ENCODE results near the gene ME3. TPM values are rescaled to one million over a fixed set of nuclear protein-coding genes. Genes with fewer than 3 reads are reported as not detected.
A peak's percentile ranks its signal among the peaks of the same experiment; 100 is the strongest.

Gene ME3
- polyA plus RNA-seq, 2 of the 4 experiments (the other 2 are of a cell fraction), result 19.7 to 22.3 TPM

DNA sequence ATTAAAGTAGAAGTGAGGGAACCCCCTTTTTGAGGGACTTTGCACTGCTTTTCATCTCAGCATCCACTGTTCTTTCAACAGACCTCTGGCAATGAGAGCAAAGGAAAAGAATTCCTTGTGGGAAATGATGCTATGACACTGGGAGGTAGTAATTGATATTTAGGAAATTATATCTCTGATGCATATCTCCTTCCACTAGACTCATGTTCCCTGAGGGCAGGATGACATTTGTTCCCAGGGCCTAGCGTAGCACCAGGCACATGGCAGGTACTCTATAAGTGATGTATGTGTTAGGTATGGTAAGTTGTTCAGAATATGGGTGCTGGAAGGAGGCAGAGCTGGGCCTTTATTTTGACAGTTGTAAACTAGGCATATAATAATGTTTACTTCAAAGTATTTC is 154.9 kb downstream of the ME3 start:
- CTCF ChIA-PET, result interaction anchor here (0.9 to 1.3 kb wide), 2 partner anchors 17 to 282 kb away, joined by 3 read pairs; no protein-coding TSS in a partner anchor
- TF ChIP-seq RFX5 (IDR thresholded peaks at IDR 0.05) (no peak), KDM5A (IDR thresholded peaks at IDR 0.05) (no peak), HDAC2 (IDR thresholded peaks at IDR 0.05) (no peak), RCOR1 (IDR thresholded peaks at IDR 0.05; ENCODE audit: low read depth, low read length) (no peak), ESRRA (IDR thresholded peaks at IDR 0.05; ENCODE audit: borderline replicate concordance, low read length) (no peak)
- FAIRE-seq (no peak), DNase-seq (ENCODE audit: low read depth in 1 of 2, low spot score in 1 of 2) (no peak), ATAC-seq (no peak)
- no peak overlapping the region for H3K4me2 ChIP-seq
- 84% methylated on average over 1 of the region's 1 CpG for WGBS (ENCODE audit: missing lambda C conversion rate)
- POLR2A ChIA-PET, result no interaction called here
- no peak overlapping the region for H3K4me3 ChIP-seq
- peak overlapping the region in 1 of 2 experiments; percentile 90; a peak in 3 of 6 replicates for H3K27ac ChIP-seq
- H3K9me3 ChIP-seq, result peaks cover 2% of the 10 kb centered on the region; the same call in 2 of the 3 replicates
- peaks cover 60% of the 10 kb centered on the region for H3K4me1 ChIP-seq

DNA sequence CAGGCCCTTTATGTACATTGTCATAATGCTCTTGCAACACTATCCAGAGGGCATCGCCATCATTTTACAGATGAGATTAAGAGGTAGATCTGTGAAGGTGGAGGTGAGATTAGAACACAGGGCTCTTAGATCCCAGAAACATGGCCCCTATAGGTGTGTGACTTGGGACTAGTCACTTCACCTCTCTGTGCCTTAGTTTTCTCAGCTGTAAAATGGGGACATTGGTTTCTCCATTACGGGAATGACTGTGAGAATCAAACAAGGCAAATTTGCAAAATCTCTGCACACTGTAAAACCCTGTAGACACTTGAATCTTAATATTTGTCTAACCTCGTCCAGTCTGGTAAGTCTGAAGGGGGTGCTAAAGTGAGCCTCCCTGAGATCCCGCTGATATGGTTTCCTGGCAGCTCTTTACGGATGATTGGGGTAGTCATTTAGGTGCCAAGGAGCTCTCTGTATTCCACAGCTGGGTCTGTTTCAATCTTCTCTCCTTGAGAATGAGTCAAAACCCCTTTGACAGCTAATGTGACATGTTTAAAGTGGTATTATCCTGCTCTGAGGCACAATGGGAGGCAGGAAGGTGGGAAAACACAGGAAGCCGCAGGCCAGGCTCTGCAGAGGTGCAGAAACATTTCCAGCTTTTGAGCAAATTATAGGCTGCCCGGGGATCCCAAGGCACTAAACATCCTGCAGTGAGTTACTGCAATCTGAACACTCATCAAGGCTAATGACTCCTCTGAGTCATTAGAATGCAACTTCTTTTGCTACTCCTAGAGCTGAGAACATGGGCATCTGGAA is 156.9 kb downstream of the ME3 start:
- ATAC-seq, result peak in 1 of 2 experiments; percentile 30; a peak in 2 of 6 replicates

GRCh38 chr11:86514453-86514852 is 158.0 kb downstream of the ME3 start:
- CTCF ChIA-PET, result interaction anchor here (0.8 to 2.0 kb wide), 4 partner anchors 8 to 104 kb away, joined by 3 to 5 read pairs (median 4); no protein-coding TSS in a partner anchor
- no peak for ATAC-seq
- FAIRE-seq, result no peak
- Histone ChIP-seq H3K4me2 (no peak overlapping the region), H3K27ac (peak overlapping the region; percentile 9 to 31; a peak in 3 of 6 replicates), H3K9me3 (peaks cover 19% of the 10 kb centered on the region), H3K4me1 (peaks cover 70% of the 10 kb centered on the region), H3K4me3 (no peak overlapping the region)
- POLR2A ChIA-PET, result no interaction called here
- DNase-seq (ENCODE audit: low read depth in 1 of 2, low spot score in 1 of 2), result no peak
- WGBS (ENCODE audit: missing lambda C conversion rate), result 96% methylated on average over 1 of the region's 1 CpG
- TF ChIP-seq GATA3 (IDR thresholded peaks at IDR 0.05; ENCODE audit: borderline replicate concordance), result no peak
- TF ChIP-seq HDAC2 (IDR thresholded peaks at IDR 0.05), result no peak
- TF ChIP-seq TP53 (CRISPR knock-in tag; IDR thresholded peaks at IDR 0.05), result no peak
- TF ChIP-seq RFX5 (IDR thresholded peaks at IDR 0.05), result no peak
- TF ChIP-seq NR3C1 (IDR thresholded peaks at IDR 0.05), result no peak
- TF ChIP-seq CBX2 (IDR thresholded peaks at IDR 0.05; ENCODE audit: borderline replicate concordance, low read depth), result no peak
- no peak for TF ChIP-seq FOXS1 (CRISPR knock-in tag; IDR thresholded peaks at IDR 0.05)
- no peak for TF ChIP-seq HOXA7 (CRISPR knock-in tag; IDR thresholded peaks at IDR 0.05)
- TF ChIP-seq REST (IDR thresholded peaks at IDR 0.05), result no peak
- no peak for TF ChIP-seq POLR2A (IDR thresholded peaks at IDR 0.05; ENCODE audit: low read length)
- no peak for TF ChIP-seq PHF8 (IDR thresholded peaks at IDR 0.05; ENCODE audit: borderline replicate concordance, low read depth)
- no peak for TF ChIP-seq EHF (CRISPR knock-in tag; IDR thresholded peaks at IDR 0.05)
- no peak for TF ChIP-seq ZSCAN20 (CRISPR knock-in tag; IDR thresholded peaks at IDR 0.05)
- TF ChIP-seq EP300 (IDR thresholded peaks at IDR 0.05), result no peak
- TF ChIP-seq, protein P1, sequence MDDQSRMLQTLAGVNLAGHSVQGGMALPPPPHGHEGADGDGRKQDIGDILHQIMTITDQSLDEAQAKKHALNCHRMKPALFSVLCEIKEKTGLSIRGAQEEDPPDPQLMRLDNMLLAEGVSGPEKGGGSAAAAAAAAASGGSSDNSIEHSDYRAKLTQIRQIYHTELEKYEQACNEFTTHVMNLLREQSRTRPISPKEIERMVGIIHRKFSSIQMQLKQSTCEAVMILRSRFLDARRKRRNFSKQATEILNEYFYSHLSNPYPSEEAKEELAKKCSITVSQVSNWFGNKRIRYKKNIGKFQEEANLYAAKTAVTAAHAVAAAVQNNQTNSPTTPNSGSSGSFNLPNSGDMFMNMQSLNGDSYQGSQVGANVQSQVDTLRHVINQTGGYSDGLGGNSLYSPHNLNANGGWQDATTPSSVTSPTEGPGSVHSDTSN (IDR thresholded peaks at IDR 0.05), result no peak
- TF ChIP-seq RCOR1 (IDR thresholded peaks at IDR 0.05; ENCODE audit: low read depth, low read length), result no peak

More for the DNA sequence above, 156.9 kb downstream of the ME3 start:
- DNase-seq (ENCODE audit: low read depth in 1 of 2, low spot score in 1 of 2) (no peak), FAIRE-seq (no peak)
- ChIA-PET POLR2A (interaction anchor here (1.7 kb wide), 1 partner anchor 31 kb away, joined by 8 read pairs; no protein-coding TSS in a partner anchor), CTCF (interaction anchor here (0.8 to 2.0 kb wide), 8 partner anchors 9 to 103 kb away, joined by 3 to 5 read pairs (median 4); no protein-coding TSS in a partner anchor)
- Histone ChIP-seq H3K4me2 (peak overlapping the region; percentile 27; the same call in 2 of the 3 replicates), H3K9me3 (peaks cover 19% of the 10 kb centered on the region), H3K4me1 (peaks cover 66% of the 10 kb centered on the region), H3K27ac (peak overlapping the region; percentile 26 to 66; a peak in 4 of 6 replicates), H3K4me3 (no peak overlapping the region)
- 77% methylated on average over 7 of the region's 7 CpGs for WGBS (ENCODE audit: missing lambda C conversion rate)
- TF ChIP-seq HDAC2 (IDR thresholded peaks at IDR 0.05) (0 out of 2 replicates have a peak, but pooled peaks have one; percentile 21), FOSL2 (IDR thresholded peaks at IDR 0.05) (no peak), FOSL2 (CRISPR knock-in tag; IDR thresholded peaks at IDR 0.05) (0 out of 2 replicates have a peak, but pooled peaks have one; percentile 18), TP53 (CRISPR knock-in tag; IDR thresholded peaks at IDR 0.05) (no peak), KDM5A (IDR thresholded peaks at IDR 0.05) (no peak), KDM1A (IDR thresholded peaks at IDR 0.05; ENCODE audit: low read depth) (peak; percentile 71; the same call in 1 of the 2 replicates)

Measured in A549 (cell line).